ENCODE measurements around the gene SLC2A3.
"Not testable (repeated sequence)": the region's sequence is repeated elsewhere in the genome, so short reads cannot be mapped to it uniquely, and the experiment has no call there.

DNA sequence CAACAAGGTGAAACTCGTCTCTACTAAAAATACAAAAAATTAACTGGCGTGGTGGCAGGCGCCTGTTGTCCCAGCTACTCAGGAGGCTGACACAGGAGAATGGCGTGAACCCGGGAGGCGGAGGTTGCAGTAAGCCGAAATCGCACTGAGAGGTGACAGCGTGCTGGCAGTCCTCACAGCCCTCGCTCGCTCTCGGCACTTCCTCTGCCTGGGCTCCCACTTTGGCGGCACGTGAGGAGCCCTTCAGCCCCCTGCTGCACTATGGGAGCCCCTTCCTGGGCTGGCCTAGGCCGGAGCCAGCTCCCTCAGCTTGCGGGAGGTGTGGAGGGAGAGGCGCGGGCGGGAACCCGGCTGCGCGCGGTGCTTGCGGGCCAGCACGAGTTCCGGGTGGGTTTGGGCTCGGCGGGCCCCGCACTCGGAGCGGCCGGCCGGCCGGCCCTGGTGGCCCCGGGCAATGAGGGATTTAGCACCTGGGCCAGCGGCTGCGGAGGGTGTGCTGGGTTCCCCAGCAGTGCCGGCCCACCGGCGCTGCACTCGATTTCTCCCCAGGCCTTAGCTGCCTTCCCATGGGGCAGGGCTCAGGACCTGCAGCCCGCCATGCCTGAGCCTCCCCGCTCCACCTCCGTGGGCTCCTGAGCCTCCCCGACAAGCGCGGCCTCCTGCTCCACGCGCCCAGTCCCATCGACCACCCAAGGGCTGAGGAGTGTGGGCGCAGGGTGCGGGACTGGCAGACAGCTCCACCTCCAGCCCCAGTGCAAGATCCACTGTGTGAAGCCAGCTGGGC lies 54.8 kb downstream of the SLC2A3 start:
- not testable (repeated sequence) for TF ChIP-seq POLR2AphosphoS5 (IDR thresholded peaks at IDR 0.05; ENCODE audit: insufficient read depth in 1 of 2, low read depth in 1 of 2)
- TF ChIP-seq, protein P1, sequence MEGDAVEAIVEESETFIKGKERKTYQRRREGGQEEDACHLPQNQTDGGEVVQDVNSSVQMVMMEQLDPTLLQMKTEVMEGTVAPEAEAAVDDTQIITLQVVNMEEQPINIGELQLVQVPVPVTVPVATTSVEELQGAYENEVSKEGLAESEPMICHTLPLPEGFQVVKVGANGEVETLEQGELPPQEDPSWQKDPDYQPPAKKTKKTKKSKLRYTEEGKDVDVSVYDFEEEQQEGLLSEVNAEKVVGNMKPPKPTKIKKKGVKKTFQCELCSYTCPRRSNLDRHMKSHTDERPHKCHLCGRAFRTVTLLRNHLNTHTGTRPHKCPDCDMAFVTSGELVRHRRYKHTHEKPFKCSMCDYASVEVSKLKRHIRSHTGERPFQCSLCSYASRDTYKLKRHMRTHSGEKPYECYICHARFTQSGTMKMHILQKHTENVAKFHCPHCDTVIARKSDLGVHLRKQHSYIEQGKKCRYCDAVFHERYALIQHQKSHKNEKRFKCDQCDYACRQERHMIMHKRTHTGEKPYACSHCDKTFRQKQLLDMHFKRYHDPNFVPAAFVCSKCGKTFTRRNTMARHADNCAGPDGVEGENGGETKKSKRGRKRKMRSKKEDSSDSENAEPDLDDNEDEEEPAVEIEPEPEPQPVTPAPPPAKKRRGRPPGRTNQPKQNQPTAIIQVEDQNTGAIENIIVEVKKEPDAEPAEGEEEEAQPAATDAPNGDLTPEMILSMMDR (IDR thresholded peaks at IDR 0.05), result not testable (repeated sequence)

Measured in vagina (tissue), 2 donors.